Stimulated activated CD8-positive, alpha-beta memory T cell treated with anti-CD3 and anti-CD28 coated beads, Interleukin-2, amount 100 ng/mL, for 1 hour (primary cell): ENCODE measurements around the gene CSNK2A1.

ENCODE experiments used
- DNase-seq, 2 donors: peaks; one replicate each; pipeline ENCODE4 v3.0.0-alpha.2; 2020; ENCODE audit warnings: low read depth in 2 of 2

CSNK2A1 gene

GRCh38 chr20:430091-430999, 113.2 kb downstream of the CSNK2A1 start:
- no peak for DNase-seq

GRCh38 chr20:428658-429200, 114.9 kb downstream of the CSNK2A1 start:
- no peak for DNase-seq

DNA sequence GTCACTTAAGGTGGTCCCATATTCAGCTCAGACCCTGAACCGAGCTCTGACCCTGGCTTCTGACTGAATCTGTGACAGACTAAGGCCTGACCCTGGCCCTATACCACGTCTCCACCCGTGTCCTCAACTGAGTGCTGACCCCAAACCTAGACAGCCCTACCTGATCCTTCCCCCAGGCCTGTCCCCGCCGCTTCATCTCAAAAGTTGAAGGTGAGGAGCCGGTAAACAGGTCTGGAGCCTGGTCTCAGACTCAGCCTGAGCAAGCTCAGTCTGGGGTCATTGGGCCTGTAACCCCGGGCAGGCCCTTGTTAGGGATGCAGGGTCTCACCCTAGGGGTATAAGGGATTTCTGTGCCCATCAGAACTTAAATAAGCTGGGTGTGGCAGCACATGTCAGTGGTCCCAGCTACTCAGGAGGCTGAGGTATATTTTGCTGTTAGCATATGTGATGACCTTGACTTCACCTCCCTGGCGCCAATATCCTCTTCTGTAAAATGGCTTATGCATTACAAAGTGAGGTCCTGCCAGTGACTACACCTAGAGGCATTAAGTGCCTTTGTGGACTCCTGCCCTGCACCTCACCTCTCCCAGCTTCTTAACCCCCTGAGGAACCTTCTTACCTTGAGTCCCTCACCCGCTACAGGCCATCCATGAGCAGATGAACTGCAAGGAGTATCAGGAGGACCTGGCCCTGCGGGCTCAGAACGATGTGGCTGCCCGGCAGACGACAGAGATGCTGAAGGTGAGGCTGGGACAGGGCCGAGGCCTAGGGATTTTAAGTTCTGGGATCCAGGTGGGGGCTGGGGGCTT, 115.5 kb downstream of the CSNK2A1 start:
- DNase-seq, result no peak

GRCh38 chr20:427401-427800, 116.2 kb downstream of the CSNK2A1 start:
- DNase-seq, result no peak

GRCh38 chr20:426566-426965, 117.0 kb downstream of the CSNK2A1 start:
- DNase-seq, result no peak
